ENCODE data around the gene MED13. TPM values are rescaled to one million over a fixed set of nuclear protein-coding genes. Genes with fewer than 3 reads are reported as not detected.

Gene MED13
- total and polyA plus RNA-seq, 7 donors = 9.0 to 60.7 (median 46.0) TPM

DNA sequence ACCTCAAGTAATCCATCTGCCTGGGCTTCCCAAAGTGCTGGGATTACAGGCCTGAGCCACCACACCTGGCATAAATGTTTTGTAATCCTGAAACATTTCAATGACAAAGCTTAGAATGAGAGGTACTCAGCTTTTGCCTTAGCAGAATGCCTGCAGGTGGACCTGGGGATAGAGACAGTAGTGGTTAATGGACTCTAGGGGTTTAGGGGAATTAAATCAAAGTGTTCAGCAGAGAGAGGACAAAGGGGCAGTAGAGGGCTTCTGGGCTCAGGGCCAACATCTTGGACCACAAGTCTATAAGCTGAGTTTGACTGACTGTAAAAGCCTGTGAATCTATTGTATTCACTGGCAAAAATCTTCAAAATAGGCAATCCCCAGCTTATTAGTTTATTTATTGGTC is 36.0 kb upstream of the MED13 start:
- DNase-seq = no peak
- Histone ChIP-seq H3K4me1 (no peaks in the 10 kb centered on the region), H3K4me3 (no peak overlapping the region), H3K36me3 (no peaks in the 10 kb centered on the region), H3K9me3 (no peaks in the 10 kb centered on the region), H3K27ac (no peak overlapping the region), H3K27me3 (no peaks in the 10 kb centered on the region)
- intact Hi-C loops (cut with DNase I) = no loop called here
- no peak for TF ChIP-seq EP300 (IDR thresholded peaks at IDR 0.05)
- TF ChIP-seq, protein P1, sequence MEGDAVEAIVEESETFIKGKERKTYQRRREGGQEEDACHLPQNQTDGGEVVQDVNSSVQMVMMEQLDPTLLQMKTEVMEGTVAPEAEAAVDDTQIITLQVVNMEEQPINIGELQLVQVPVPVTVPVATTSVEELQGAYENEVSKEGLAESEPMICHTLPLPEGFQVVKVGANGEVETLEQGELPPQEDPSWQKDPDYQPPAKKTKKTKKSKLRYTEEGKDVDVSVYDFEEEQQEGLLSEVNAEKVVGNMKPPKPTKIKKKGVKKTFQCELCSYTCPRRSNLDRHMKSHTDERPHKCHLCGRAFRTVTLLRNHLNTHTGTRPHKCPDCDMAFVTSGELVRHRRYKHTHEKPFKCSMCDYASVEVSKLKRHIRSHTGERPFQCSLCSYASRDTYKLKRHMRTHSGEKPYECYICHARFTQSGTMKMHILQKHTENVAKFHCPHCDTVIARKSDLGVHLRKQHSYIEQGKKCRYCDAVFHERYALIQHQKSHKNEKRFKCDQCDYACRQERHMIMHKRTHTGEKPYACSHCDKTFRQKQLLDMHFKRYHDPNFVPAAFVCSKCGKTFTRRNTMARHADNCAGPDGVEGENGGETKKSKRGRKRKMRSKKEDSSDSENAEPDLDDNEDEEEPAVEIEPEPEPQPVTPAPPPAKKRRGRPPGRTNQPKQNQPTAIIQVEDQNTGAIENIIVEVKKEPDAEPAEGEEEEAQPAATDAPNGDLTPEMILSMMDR (IDR thresholded peaks at IDR 0.05) = no peak
- TF ChIP-seq POLR2A (IDR thresholded peaks at IDR 0.05) = no peak
- TF ChIP-seq POLR2AphosphoS5 (IDR thresholded peaks at IDR 0.05) = no peak

DNA sequence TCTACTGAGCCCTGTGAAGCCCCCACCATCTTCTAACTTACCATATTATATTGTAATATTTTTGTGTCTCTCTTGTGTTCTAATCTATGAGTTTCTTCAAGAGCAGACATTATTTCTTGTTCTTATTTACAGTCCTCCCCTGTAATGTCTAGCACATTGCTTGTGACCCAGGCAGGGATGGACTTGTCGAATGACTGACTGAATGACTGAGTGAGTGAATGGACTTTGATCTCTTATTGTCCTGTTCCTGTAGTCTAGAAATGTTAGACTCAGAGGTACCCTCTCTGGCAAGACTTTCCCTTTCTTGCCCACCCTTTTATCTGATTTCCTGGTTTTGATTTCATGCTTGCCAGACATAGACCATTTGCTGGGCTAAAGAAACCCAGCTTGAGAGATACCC is 35.0 kb upstream of the MED13 start:
- no peaks in the 10 kb centered on the region for H3K9me3 ChIP-seq
- H3K27me3 ChIP-seq = no peaks in the 10 kb centered on the region
- intact Hi-C loops (cut with DNase I) = no loop called here
- H3K36me3 ChIP-seq = no peaks in the 10 kb centered on the region
- no peaks in the 10 kb centered on the region for H3K4me1 ChIP-seq
- H3K27ac ChIP-seq = no peak overlapping the region
- H3K4me3 ChIP-seq = no peak overlapping the region
- TF ChIP-seq POLR2AphosphoS5 (IDR thresholded peaks at IDR 0.05) = no peak
- no peak for TF ChIP-seq EP300 (IDR thresholded peaks at IDR 0.05)
- TF ChIP-seq, protein P1 (IDR thresholded peaks at IDR 0.05) = no peak
- TF ChIP-seq POLR2A (IDR thresholded peaks at IDR 0.05) = no peak
- DNase-seq = no peak
- WGBS, 2 donors = 14 to 72% methylated on average over 1 of the region's 1 CpG

DNA sequence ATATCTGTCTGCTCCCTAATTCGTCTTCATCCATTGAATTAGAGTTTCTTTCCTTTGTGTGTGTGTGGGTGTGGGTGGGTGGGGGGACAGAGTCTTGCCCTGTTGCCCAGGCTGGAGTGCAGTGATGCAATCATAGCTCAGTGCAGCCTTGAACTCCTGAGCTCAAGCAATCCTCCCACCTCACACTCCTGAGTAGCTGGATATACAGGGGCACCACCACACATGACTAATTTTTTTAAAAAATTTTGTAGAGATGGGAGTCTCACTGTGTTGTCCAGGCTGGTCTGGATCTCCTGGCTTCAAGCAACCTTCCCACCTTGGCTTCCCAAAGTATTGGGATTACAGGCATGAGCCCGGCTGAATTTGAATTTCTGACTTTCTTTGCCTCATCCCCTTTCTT is 34.5 kb upstream of the MED13 start:
- Histone ChIP-seq H3K4me1 (no peaks in the 10 kb centered on the region), H3K4me3 (no peak overlapping the region), H3K27ac (no peak overlapping the region), H3K27me3 (no peaks in the 10 kb centered on the region), H3K9me3 (no peaks in the 10 kb centered on the region), H3K36me3 (no peaks in the 10 kb centered on the region)
- intact Hi-C loops (cut with DNase I) = no loop called here
- DNase-seq = no peak
- TF ChIP-seq, protein P1 (IDR thresholded peaks at IDR 0.05) = no peak
- no peak for TF ChIP-seq EP300 (IDR thresholded peaks at IDR 0.05)
- TF ChIP-seq POLR2AphosphoS5 (IDR thresholded peaks at IDR 0.05) = no peak
- no peak for TF ChIP-seq POLR2A (IDR thresholded peaks at IDR 0.05)
- WGBS, 2 donors = 88 to 96% methylated on average over 2 of the region's 2 CpGs

DNA sequence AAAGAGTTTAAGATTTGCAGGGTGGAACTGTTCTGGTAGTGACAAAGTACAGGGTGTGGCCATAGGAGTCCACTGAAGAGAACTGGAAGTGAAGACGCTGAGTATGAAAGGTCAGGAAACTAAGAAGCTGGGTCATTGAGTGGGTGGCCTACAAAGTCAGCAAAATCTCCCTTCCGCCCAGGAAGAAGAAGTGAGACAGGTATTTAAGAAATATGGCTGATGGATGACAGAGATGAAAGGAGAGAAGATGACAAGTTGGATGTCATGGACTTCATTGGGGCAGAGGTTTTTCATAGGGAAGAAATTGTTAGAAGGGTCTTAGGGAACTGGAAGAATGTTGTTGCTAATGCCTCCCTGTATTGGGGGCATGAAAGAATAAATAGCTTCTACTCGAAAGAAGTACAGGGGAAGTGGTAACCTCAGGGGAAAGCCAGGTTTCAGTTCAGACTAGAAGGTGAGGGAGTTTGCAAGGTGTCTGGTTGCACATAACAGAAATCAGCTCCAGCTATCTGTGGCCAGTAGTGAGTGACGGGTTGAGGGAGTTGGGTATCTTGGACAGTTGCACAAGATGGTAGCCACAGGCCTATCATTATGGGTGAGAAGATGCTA is 33.6 kb upstream of the MED13 start:
- Histone ChIP-seq H3K9me3 (no peaks in the 10 kb centered on the region), H3K4me1 (peaks cover 0 to 6% (median 1%) of the 10 kb centered on the region in 4 donors), H3K36me3 (no peaks in the 10 kb centered on the region), H3K27me3 (no peaks in the 10 kb centered on the region), H3K27ac (no peak overlapping the region), H3K4me3 (no peak overlapping the region)
- no peak for TF ChIP-seq POLR2AphosphoS5 (IDR thresholded peaks at IDR 0.05)
- no peak for TF ChIP-seq POLR2A (IDR thresholded peaks at IDR 0.05)
- no peak for TF ChIP-seq EP300 (IDR thresholded peaks at IDR 0.05)
- TF ChIP-seq, protein P1 (IDR thresholded peaks at IDR 0.05) = no peak
- 60 to 76% methylated on average over 4 of the region's 4 CpGs for WGBS, 2 donors
- DNase-seq = no peak
- intact Hi-C loops (cut with DNase I) = no loop called here

DNA sequence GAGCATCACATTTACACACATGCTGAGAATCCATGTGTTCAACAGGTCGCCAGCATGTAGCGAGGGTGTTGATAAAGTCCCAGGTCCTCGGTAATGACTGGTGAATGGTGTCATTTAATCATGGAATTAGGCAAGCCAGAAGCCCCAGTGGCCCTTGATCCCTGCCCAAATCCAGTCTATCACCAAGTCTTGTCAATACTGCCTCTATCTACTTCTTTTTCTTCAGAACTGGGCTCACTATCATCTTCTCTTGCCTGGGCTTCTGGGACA is 31.3 kb upstream of the MED13 start:
- Histone ChIP-seq H3K4me1 (peaks cover 0 to 11% (median 3%) of the 10 kb centered on the region in 4 donors), H3K4me3 (no peak overlapping the region), H3K27ac (no peak overlapping the region), H3K36me3 (no peaks in the 10 kb centered on the region), H3K27me3 (no peaks in the 10 kb centered on the region), H3K9me3 (no peaks in the 10 kb centered on the region)
- no peak for DNase-seq
- intact Hi-C loops (cut with DNase I) = no loop called here
- TF ChIP-seq POLR2AphosphoS5 (IDR thresholded peaks at IDR 0.05) = no peak
- 95 to 96% methylated on average over 3 of the region's 3 CpGs for WGBS, 2 donors

All from sigmoid colon (tissue), 7 donors.